Activated CD8-positive, alpha-beta T cell treated with anti-CD3 and anti-CD28 coated beads for 36 hours (primary cell): ENCODE data around the gene VPS26A. TPM values are rescaled to one million over a fixed set of nuclear protein-coding genes. Genes with fewer than 3 reads are reported as not detected.

Experiments used
- ATAC-seq: fragments of 200-7000 bp; cut with Tn5 transposase; one replicate; pipeline ENCODE4 v1.10.0; 2021; ENCODE audit warnings: mild to moderate bottlenecking, moderate library complexity
- CTCF ChIA-PET: fragments of 350-600 bp; sonication (Branson Sonifier 250); formaldehyde crosslinking; loops from one replicate; lab custom pipeline; 2021; ENCODE audit warnings: antibody characterized with exemption; lab: Charles Lee
- POLR2A ChIA-PET: fragments of 350-600 bp; sonication (Branson Sonifier 250); formaldehyde crosslinking; loops from one replicate; lab custom pipeline; 2021; ENCODE audit warnings: antibody characterized with exemption; lab: Charles Lee
- DNase-seq: peaks from one replicate; pipeline ENCODE4 v3.0.0-alpha.2; 2020
- H3K27ac Mint-ChIP-seq: one replicate; pipeline ENCODE4 v1.8.0; 2021; ENCODE audit warnings: mild to moderate bottlenecking, mixed read lengths
- H3K27me3 Mint-ChIP-seq: one replicate; pipeline ENCODE4 v1.8.0; 2021; ENCODE audit warnings: mixed read lengths
- H3K36me3 Mint-ChIP-seq: one replicate; pipeline ENCODE4 v1.8.0; 2021; ENCODE audit warnings: low read depth, mixed read lengths
- H3K4me1 Mint-ChIP-seq: one replicate; pipeline ENCODE4 v1.8.0; 2021; ENCODE audit warnings: low read depth, mixed read lengths
- H3K4me3 Mint-ChIP-seq: one replicate; pipeline ENCODE4 v1.8.0; 2021; ENCODE audit warnings: mild to moderate bottlenecking, moderate library complexity, mixed read lengths
- H3K9me3 Mint-ChIP-seq: one replicate; pipeline ENCODE4 v1.8.0; 2021; ENCODE audit warnings: mixed read lengths
- intact Hi-C: fragments of 100-400 bp; cut with micrococcal nuclease; formaldehyde crosslinking; loops from one replicate; pipeline ENCODE4 v1.10.0; 2022
- total RNA-seq, 2 experiments: library from RNA; stranded (reverse); gene quantifications; one replicate each; pipeline ENCODE4 v1.2.3, GENCODE V29; 2021
- TF ChIP-seq, protein P1 (sequence below): fragments of 200-600 bp; IDR thresholded peaks from one replicate; pipeline ENCODE4 v1.8.0; 2022; ENCODE audit warnings: antibody characterized with exemption, mild to moderate bottlenecking

The VPS26A gene
- total RNA-seq, 2 experiments from 2014 or later: 33.1 to 34.5 TPM

DNA sequence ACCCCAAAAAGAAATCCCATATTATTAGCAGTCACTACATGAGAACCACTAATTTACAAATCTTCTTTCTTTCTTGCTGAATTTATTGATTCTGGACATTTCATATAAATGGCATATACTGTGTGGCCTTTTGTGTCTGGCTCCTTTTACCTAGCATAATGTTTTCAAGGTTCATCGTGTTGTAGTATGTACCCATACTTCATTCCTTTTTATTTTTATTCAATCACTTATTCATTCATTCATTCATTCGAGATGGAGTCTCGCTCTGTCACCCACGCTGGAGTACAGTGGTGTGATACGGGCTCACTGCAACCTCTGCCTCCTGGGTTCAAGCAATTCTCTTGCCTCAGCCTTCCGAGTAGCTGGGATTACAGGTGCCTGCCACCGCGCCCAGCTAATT lies 21.9 kb downstream of the VPS26A start:
- ATAC-seq: no peak
- TF ChIP-seq, protein P1, sequence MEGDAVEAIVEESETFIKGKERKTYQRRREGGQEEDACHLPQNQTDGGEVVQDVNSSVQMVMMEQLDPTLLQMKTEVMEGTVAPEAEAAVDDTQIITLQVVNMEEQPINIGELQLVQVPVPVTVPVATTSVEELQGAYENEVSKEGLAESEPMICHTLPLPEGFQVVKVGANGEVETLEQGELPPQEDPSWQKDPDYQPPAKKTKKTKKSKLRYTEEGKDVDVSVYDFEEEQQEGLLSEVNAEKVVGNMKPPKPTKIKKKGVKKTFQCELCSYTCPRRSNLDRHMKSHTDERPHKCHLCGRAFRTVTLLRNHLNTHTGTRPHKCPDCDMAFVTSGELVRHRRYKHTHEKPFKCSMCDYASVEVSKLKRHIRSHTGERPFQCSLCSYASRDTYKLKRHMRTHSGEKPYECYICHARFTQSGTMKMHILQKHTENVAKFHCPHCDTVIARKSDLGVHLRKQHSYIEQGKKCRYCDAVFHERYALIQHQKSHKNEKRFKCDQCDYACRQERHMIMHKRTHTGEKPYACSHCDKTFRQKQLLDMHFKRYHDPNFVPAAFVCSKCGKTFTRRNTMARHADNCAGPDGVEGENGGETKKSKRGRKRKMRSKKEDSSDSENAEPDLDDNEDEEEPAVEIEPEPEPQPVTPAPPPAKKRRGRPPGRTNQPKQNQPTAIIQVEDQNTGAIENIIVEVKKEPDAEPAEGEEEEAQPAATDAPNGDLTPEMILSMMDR: no peak
- CTCF ChIA-PET: interaction anchor here (1.2 kb wide), 1 partner anchor 17 kb away, joined by 3 read pairs; no protein-coding TSS in a partner anchor

DNA sequence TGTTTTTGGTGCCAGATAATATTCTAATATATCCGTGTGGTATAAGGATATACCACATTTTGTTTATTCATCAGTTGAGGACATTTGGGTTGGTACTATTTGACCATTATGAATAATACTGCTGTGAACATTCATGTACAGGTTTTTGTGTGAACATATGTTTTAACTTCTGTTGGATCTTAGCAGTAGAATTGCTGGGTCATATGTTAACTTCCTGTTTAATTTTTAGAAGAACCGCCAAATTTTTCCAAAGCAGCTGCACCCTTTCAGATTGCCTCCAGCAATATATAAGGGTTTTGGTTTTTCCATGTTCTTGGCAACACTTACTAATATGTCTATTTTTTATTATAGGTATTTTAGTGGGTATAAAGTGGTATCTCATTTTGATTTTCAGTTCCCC lies 22.8 kb downstream of the VPS26A start:
- Mint-ChIP-seq H3K4me1 (peaks cover 23% of the 10 kb centered on the region), H3K4me3 (no peak overlapping the region), H3K9me3 (no peaks in the 10 kb centered on the region), H3K36me3 (peaks cover 1% of the 10 kb centered on the region), H3K27ac (peak overlapping the region; percentile 0), H3K27me3 (no peaks in the 10 kb centered on the region)
- ATAC-seq (no peak), DNase-seq (no peak)
- intact Hi-C loops: no loop called here
- ChIA-PET POLR2A (no interaction called here), CTCF (no interaction called here)
- TF ChIP-seq, protein P1: no peak

More for the DNA sequence above, 21.9 kb downstream of the VPS26A start:
- no peak for DNase-seq
- intact Hi-C loops: no loop called here
- Mint-ChIP-seq H3K36me3 (peaks cover 1% of the 10 kb centered on the region), H3K4me1 (peaks cover 23% of the 10 kb centered on the region), H3K27ac (no peak overlapping the region), H3K27me3 (no peaks in the 10 kb centered on the region), H3K9me3 (no peaks in the 10 kb centered on the region), H3K4me3 (no peak overlapping the region)
- POLR2A ChIA-PET: no interaction called here

DNA sequence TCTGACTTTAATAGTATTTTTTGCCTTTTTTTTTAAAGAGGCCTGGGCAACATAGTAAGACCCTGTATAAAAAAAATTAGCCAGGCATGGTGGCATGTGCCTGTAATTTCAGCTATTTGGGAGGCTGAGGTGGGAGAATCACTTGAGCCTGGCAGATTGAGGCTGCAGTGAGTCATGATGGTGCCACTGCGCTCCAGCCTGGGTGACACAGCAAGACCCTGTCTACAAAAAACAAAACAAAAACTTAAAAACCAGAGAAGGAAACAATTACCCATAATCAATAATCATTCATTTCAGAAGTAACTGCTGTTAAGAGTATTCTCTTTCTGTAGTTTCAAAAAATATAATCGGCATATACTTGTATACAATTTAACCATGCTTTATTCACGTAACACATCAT lies 28.0 kb downstream of the VPS26A start:
- H3K36me3 Mint-ChIP-seq: no peaks in the 10 kb centered on the region
- peaks cover 17% of the 10 kb centered on the region for H3K4me1 Mint-ChIP-seq
- intact Hi-C loops: no loop called here
- TF ChIP-seq, protein P1: no peak
- ChIA-PET CTCF (interaction anchor here (1.0 kb wide), 1 partner anchor 18 kb away, joined by 3 read pairs; no protein-coding TSS in a partner anchor), POLR2A (no interaction called here)
- H3K4me3 Mint-ChIP-seq: no peak overlapping the region
- no peaks in the 10 kb centered on the region for H3K27me3 Mint-ChIP-seq
- DNase-seq (peak; percentile 7), ATAC-seq (no peak)
- H3K9me3 Mint-ChIP-seq: no peaks in the 10 kb centered on the region
- no peak overlapping the region for H3K27ac Mint-ChIP-seq

DNA sequence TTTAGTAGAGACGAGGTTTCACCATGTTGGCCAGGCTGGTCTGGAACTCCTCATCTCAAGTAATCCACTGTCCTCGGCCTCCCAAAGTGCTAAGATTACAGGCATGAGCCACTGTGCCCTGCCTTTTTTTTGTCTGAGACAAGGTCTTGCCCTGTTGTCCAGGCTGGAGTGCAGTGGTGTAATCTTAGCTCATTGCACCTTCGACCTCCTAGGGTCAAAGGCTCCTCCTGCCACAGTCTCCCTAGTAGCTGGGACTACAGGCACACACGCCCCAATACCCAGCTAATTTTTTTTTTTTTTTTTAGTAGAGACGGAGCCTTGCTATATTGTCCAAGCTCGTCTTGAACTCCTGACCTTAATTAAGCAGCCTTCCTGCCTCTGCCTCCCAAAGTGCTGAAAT lies 29.2 kb downstream of the VPS26A start:
- CTCF ChIA-PET: no interaction called here
- peaks cover under 1% of the 10 kb centered on the region for H3K36me3 Mint-ChIP-seq
- TF ChIP-seq, protein P1: no peak
- POLR2A ChIA-PET: no interaction called here
- no peaks in the 10 kb centered on the region for H3K9me3 Mint-ChIP-seq
- H3K4me3 Mint-ChIP-seq: no peak overlapping the region
- peaks cover 12% of the 10 kb centered on the region for H3K4me1 Mint-ChIP-seq
- intact Hi-C loops: no loop called here
- ATAC-seq: no peak
- no peak overlapping the region for H3K27ac Mint-ChIP-seq
- no peaks in the 10 kb centered on the region for H3K27me3 Mint-ChIP-seq
- no peak for DNase-seq

DNA sequence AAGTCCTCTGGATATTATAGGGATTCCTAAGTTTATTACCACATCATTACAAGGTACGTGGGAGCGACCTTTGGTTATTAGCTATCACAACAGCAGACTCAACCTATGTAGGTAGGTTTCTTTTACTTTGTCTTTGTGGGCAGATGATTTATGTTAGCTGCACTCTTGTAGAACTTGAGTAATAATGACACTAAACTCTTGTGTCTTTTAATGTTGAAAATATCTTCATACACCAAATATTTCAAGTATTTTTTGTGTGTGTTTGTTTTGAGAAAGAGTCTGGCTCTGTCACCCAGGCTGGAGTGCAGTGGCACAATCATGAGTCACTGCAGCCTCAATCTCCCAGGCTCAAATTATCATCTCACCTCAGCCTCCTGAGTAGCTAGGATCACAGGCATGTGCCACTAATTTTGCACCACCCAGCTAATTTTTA lies 36.8 kb downstream of the VPS26A start:
- no peaks in the 10 kb centered on the region for H3K27me3 Mint-ChIP-seq
- CTCF ChIA-PET: no interaction called here
- no peak for DNase-seq
- POLR2A ChIA-PET: no interaction called here
- intact Hi-C loops: no loop called here
- H3K27ac Mint-ChIP-seq: no peak overlapping the region
- peaks cover 12% of the 10 kb centered on the region for H3K36me3 Mint-ChIP-seq
- no peaks in the 10 kb centered on the region for H3K9me3 Mint-ChIP-seq
- H3K4me1 Mint-ChIP-seq: peaks cover 4% of the 10 kb centered on the region
- no peak overlapping the region for H3K4me3 Mint-ChIP-seq
- no peak for ATAC-seq
- TF ChIP-seq, protein P1: no peak
